Tibial artery (tissue), 4 donors: Measurements from ENCODE around the gene SCGB3A2.

Source experiments
- DNase-seq, 2 donors: peaks; one replicate each; pipeline ENCODE4 v3.0.0-alpha.2; 2019
- H3K27ac ChIP-seq, 2 donors: fragments of 200-600 bp; sonication (generic) in 1 of 2; 1 replicate in 1 of 2; 2 replicates in 1 of 2; pipeline ENCODE4 v1.5.1; 2018 to 2019; ENCODE audit warnings: mild to moderate bottlenecking in 1 of 2
- H3K27me3 ChIP-seq, 2 donors: fragments of 200-600 bp; sonication (generic) in 1 of 2; one replicate each; pipeline versions ENCODE4 v1.5.1 to v1.6.0; 2016 to 2019
- H3K36me3 ChIP-seq, 3 donors: fragments of 200-600 bp; sonication (generic) in 2 of 3; one replicate each; pipeline ENCODE4 v1.5.1; 2016 to 2019; ENCODE audit warnings: mild to moderate bottlenecking in 2 of 3
- H3K4me1 ChIP-seq, 4 donors: fragments of 200-600 bp; sonication (generic) in 2 of 4; 1 replicate in 3 of 4; 2 replicates in 1 of 4; pipeline ENCODE4 v1.5.1; 2016 to 2019
- H3K4me3 ChIP-seq, 2 donors: fragments of 200-600 bp; sonication (generic) in 1 of 2; 1 replicate in 1 of 2; 2 replicates in 1 of 2; pipeline ENCODE4 v1.5.1; 2018 to 2019; ENCODE audit warnings: mild to moderate bottlenecking in 2 of 2
- H3K9me3 ChIP-seq, 3 donors: fragments of 200-600 bp; sonication (generic) in 1 of 3; one replicate each; pipeline ENCODE4 v1.5.1; 2016 to 2019
- intact Hi-C: fragments of 100-400 bp; cut with DNase I; formaldehyde crosslinking; loops from one replicate; pipeline ENCODE4 v1.15.0; 2023; ENCODE audit warnings: low total_unique reads
- TF ChIP-seq, protein P1 (sequence below), 2 experiments: fragments of 200-600 bp in 1 of 2; fragments of 450-650 bp in 1 of 2; IDR thresholded peaks; one replicate each; pipeline ENCODE4 v1.5.1; 2017 to 2019; ENCODE audit warnings: antibody characterized with exemption in 2 of 2, mild to moderate bottlenecking in 1 of 2, moderate library complexity in 1 of 2

Gene SCGB3A2

DNA sequence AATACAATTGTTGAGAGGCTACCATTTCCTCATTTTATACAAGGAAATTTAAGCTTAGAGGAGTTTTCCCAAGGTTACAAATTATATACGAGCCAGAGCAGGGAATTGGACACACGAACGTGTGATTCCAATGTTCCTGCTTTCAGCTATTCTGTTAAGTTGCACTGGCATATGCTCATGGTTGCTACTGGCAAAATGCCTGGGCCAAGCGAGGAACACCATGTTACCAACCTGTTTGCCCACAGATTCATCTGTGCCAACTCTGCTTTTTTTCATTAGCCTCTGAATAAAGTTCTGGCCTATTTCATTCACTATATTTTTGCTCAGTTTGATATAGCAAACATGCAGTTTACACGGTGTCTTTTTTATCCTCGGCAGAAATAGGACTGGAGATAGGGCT is 32.9 kb downstream of the SCGB3A2 start:
- no peaks in the 10 kb centered on the region for H3K27me3 ChIP-seq
- TF ChIP-seq, protein P1, sequence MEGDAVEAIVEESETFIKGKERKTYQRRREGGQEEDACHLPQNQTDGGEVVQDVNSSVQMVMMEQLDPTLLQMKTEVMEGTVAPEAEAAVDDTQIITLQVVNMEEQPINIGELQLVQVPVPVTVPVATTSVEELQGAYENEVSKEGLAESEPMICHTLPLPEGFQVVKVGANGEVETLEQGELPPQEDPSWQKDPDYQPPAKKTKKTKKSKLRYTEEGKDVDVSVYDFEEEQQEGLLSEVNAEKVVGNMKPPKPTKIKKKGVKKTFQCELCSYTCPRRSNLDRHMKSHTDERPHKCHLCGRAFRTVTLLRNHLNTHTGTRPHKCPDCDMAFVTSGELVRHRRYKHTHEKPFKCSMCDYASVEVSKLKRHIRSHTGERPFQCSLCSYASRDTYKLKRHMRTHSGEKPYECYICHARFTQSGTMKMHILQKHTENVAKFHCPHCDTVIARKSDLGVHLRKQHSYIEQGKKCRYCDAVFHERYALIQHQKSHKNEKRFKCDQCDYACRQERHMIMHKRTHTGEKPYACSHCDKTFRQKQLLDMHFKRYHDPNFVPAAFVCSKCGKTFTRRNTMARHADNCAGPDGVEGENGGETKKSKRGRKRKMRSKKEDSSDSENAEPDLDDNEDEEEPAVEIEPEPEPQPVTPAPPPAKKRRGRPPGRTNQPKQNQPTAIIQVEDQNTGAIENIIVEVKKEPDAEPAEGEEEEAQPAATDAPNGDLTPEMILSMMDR (IDR thresholded peaks at IDR 0.05), result no peak
- no peaks in the 10 kb centered on the region for H3K9me3 ChIP-seq
- peak; percentile 72 to 87 for DNase-seq
- intact Hi-C loops, result no loop called here
- H3K4me3 ChIP-seq, result no peak overlapping the region
- peak overlapping the region; percentile 64 to 66 for H3K27ac ChIP-seq
- peaks cover 0 to 20% (median 0%) of the 10 kb centered on the region in 4 donors for H3K4me1 ChIP-seq
- H3K36me3 ChIP-seq, result no peaks in the 10 kb centered on the region

DNA sequence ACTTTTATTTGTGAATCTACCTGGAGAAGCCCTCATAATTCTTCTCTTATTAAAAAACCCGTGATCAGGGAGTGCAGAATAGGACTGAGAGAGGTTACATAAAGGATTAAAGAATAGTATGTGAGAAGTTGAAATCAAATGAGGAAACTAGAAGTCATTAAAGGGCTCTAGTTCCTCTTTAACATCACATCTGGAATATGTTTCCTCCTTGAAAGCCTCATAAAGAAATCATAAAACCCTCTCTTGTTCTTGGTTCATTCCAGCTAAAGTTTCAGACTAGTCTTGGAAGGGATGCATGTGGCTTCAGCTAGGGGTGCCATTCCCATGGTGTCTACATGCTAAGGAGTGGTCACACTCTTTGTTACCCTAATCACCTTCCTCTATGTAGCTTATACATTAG is 33.5 kb downstream of the SCGB3A2 start:
- Histone ChIP-seq H3K27me3 (no peaks in the 10 kb centered on the region), H3K27ac (peak overlapping the region; percentile 64 to 66), H3K4me1 (peaks cover 0 to 20% (median 0%) of the 10 kb centered on the region in 4 donors), H3K36me3 (no peaks in the 10 kb centered on the region), H3K4me3 (no peak overlapping the region), H3K9me3 (no peaks in the 10 kb centered on the region)
- intact Hi-C loops, result no loop called here
- TF ChIP-seq, protein P1 (IDR thresholded peaks at IDR 0.05), result no peak
- no peak for DNase-seq

DNA sequence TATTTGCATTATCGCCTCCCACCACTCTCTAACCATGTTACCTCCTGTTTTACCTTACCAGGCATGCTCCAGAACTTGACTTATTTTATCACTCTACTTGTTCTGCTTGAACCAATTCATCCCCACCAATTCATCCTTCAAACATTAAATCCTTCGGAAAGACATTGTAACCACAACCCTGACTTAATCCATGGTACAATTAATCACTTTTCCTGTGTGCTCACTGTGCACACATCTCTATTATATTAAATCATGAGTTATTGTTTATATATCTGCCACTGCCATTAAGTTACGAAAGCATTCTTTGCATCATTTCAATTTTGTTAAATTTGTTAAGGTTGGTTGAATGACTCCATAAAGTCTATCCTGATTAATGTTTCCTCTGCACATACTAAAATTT is 35.3 kb downstream of the SCGB3A2 start:
- H3K4me3 ChIP-seq, result no peak overlapping the region
- intact Hi-C loops, result no loop called here
- H3K27me3 ChIP-seq, result no peaks in the 10 kb centered on the region
- DNase-seq, result no peak
- peaks cover 0 to 20% (median 0%) of the 10 kb centered on the region in 4 donors for H3K4me1 ChIP-seq
- TF ChIP-seq, protein P1 (IDR thresholded peaks at IDR 0.05), result no peak
- H3K9me3 ChIP-seq, result no peaks in the 10 kb centered on the region
- H3K36me3 ChIP-seq, result no peaks in the 10 kb centered on the region
- H3K27ac ChIP-seq, result no peak overlapping the region

DNA sequence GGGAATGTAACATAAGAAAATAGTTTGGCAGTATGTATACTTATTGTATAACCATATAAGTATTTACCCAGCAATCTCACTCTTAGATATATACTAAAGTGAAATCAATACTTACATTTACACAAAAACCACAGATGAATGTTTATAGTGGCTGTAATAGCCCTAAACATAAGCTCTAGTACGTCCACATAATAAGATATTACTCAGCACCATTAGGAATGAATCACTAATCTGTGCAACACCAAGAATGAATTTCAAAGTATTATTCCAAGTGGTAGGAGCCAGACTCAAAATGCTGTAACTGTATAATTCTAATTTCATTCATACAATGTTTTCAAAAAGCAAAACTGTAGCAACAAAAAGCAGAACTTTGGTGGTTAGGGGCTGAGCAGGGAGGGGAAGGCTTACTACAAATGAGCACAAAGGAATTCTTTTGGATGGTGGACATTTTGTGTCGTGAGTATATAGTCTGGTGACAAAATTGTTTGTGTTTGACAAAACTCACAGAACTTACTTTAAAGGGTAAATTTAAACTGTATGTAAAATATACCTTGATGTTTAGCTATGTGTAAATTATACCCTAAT is 39.7 kb downstream of the SCGB3A2 start:
- Histone ChIP-seq H3K4me1 (no peaks in the 10 kb centered on the region), H3K4me3 (no peak overlapping the region), H3K9me3 (no peaks in the 10 kb centered on the region), H3K27me3 (no peaks in the 10 kb centered on the region), H3K36me3 (no peaks in the 10 kb centered on the region), H3K27ac (no peak overlapping the region)
- TF ChIP-seq, protein P1 (IDR thresholded peaks at IDR 0.05), result no peak
- intact Hi-C loops, result no loop called here
- DNase-seq, result no peak

DNA sequence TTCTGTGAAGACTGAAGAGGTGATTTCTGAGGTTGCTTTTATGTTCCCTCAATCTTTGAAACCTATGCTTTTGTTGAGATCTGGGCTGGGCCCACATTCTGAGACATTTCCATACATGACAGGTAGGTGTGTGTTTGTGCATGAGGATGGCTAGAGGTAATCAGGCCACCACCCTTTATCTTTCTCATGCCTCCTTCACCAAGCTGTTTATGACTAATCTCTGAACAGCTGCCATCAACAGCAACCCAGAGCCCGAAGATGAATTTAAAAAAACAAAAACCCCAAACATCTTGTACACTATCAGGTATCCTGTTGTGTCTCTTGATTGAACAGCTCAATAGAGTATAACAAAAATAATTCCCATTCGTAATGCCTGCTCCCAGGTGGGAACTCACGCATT is 40.4 kb downstream of the SCGB3A2 start:
- no peak overlapping the region for H3K27ac ChIP-seq
- H3K27me3 ChIP-seq, result no peaks in the 10 kb centered on the region
- no peaks in the 10 kb centered on the region for H3K36me3 ChIP-seq
- no peak overlapping the region for H3K4me3 ChIP-seq
- TF ChIP-seq, protein P1 (IDR thresholded peaks at IDR 0.05), result no peak
- DNase-seq, result no peak
- intact Hi-C loops, result no loop called here
- no peaks in the 10 kb centered on the region for H3K9me3 ChIP-seq
- no peaks in the 10 kb centered on the region for H3K4me1 ChIP-seq
